Bladder microvascular endothelial cell (primary cell): Measurements from ENCODE around the gene TGM6. TPM values are rescaled to one million over a fixed set of nuclear protein-coding genes. Genes with fewer than 3 reads are reported as not detected.

Source experiments
- total RNA-seq: library from RNA; depleted of rRNA; stranded (reverse); fragments of >200 nt; gene quantifications from 2 replicates; pipeline ENCODE4 v1.2.3, GENCODE V29; 2014

TGM6 gene
- not detected in 2 replicates for total RNA-seq

GRCh38 chr20:2380601-2381000 is at the start of gene TGM6:
Gene TGM6 (plus strand): TSS chr20:2380901. CDS start chr20:2380969, 68 bp downstream.

GRCh38 chr20:2470423-2471193 is 89.9 kb downstream of the TGM6 start, which contains the start of gene SNRPB:
Gene SNRPB (minus strand): TSS chr20:2470789. CDS start chr20:2470690, 99 bp downstream.

Other genes starting within 250 kb of the TGM6 start
- gene TGM3, start 84.9 kb upstream of the TGM6 start, total RNA-seq, result not detected in 2 replicates
- 137 and 233 TPM in 2 replicates for gene SNRPB, start 89.9 kb downstream of the TGM6 start, total RNA-seq
- 6.8 and 12.7 TPM in 2 replicates for gene ZNF343, start 128.0 kb downstream of the TGM6 start, total RNA-seq
- not detected in 2 replicates for gene TMC2, start 155.7 kb downstream of the TGM6 start, total RNA-seq